KMS-11 (cell line): ENCODE data around the gene TMTC1.

ENCODE experiments used
- H2AFZ ChIP-seq: fragments of 200-600 bp; sonication (generic); 2 replicates; pipeline ENCODE4 v1.6.1; 2016; ENCODE audit warnings: antibody characterized with exemption, mixed run types, low read depth
- H3K27ac ChIP-seq: fragments of 200-600 bp; sonication (generic); 2 replicates; pipeline ENCODE4 v1.6.1; 2016; ENCODE audit warnings: mild to moderate bottlenecking, mixed run types
- H3K27me3 ChIP-seq: fragments of 200-600 bp; sonication (generic); 2 replicates; pipeline ENCODE4 v1.6.1; 2017; ENCODE audit warnings: mild to moderate bottlenecking, low read depth, mixed run types, moderate library complexity; ENCODE audit not compliant: insufficient read depth
- H3K36me3 ChIP-seq: fragments of 200-600 bp; sonication (generic); 2 replicates; pipeline ENCODE4 v1.6.1; 2017; ENCODE audit warnings: mild to moderate bottlenecking, mixed run types; ENCODE audit not compliant: insufficient read depth
- H3K4me1 ChIP-seq: fragments of 200-600 bp; sonication (generic); 2 replicates; pipeline ENCODE4 v1.6.1; 2016; ENCODE audit warnings: mild to moderate bottlenecking, low read depth, mixed run types; ENCODE audit not compliant: poor library complexity, severe bottlenecking
- H3K4me2 ChIP-seq: fragments of 200-600 bp; sonication (generic); 2 replicates; pipeline ENCODE4 v1.7.0; 2016; ENCODE audit warnings: mild to moderate bottlenecking, mixed run types
- H3K4me3 ChIP-seq: fragments of 200-600 bp; sonication (generic); IDR thresholded peaks from 2 replicates; pipeline ENCODE4 v1.6.1; 2017; ENCODE audit warnings: low read depth, low read length, mixed read lengths; ENCODE audit not compliant: insufficient read depth
- H3K79me2 ChIP-seq: fragments of 200-600 bp; sonication (generic); 2 replicates; pipeline ENCODE4 v1.6.1; 2016; ENCODE audit warnings: low read depth, mixed run types; ENCODE audit not compliant: insufficient read depth
- H3K9ac ChIP-seq: fragments of 200-600 bp; sonication (generic); 2 replicates; pipeline ENCODE4 v1.6.1; 2016; ENCODE audit warnings: mild to moderate bottlenecking, mixed run types
- H4K20me1 ChIP-seq: fragments of 200-600 bp; sonication (generic); 2 replicates; pipeline ENCODE4 v1.6.1; 2016; ENCODE audit warnings: mild to moderate bottlenecking, mixed run types; ENCODE audit not compliant: insufficient read depth
- CTCF ChIP-seq: fragments of 200-600 bp; sonication (generic); conservative IDR thresholded peaks from 2 replicates; pipeline ENCODE4 v1.6.1; 2017; ENCODE audit warnings: low read depth, mild to moderate bottlenecking, antibody characterized with exemption, low read length, moderate library complexity, mixed read lengths

Gene TMTC1

GRCh38 chr12:29719381-29719780 is 64.4 kb downstream of the TMTC1 start:
- Histone ChIP-seq H3K36me3 (no peaks in the 10 kb centered on the region), H3K27me3 (no peaks in the 10 kb centered on the region), H3K4me2 (no peak overlapping the region), H3K27ac (no peak overlapping the region), H4K20me1 (no peaks in the 10 kb centered on the region), H3K9ac (no peak overlapping the region), H3K79me2 (no peaks in the 10 kb centered on the region), H2AFZ (no peak overlapping the region), H3K4me3 (no peak overlapping the region), H3K4me1 (peaks cover 10% of the 10 kb centered on the region)
- TF ChIP-seq CTCF, result no peak

DNA sequence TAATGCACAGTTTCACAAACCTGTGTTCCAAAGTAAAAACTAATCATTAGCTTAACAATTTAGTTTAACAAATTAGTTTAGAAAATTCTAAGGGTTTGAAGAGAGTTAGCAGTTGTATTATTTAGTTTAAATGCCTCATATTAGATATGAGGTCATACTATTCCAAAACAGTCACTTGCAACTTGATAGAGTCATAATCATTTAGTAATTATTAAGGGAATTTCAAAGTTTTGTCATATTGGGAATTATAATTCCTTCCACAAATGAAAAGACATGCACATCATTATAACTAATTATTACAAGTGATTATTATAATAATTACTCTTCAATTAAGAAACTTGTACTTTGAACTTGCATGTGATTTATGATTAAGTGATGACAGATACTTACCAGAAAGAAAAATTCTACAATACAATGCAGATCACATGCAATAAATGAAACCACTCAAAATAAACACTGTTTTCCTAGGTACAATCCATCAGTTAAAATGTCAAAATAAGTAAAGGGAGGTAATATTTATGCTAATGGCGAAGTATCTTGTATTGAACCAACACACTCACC is 66.1 kb downstream of the TMTC1 start:
- Histone ChIP-seq H4K20me1 (no peaks in the 10 kb centered on the region), H3K27me3 (no peaks in the 10 kb centered on the region), H3K36me3 (no peaks in the 10 kb centered on the region), H3K4me2 (no peak overlapping the region), H3K4me3 (no peak overlapping the region), H3K79me2 (no peaks in the 10 kb centered on the region), H2AFZ (no peak overlapping the region), H3K27ac (no peak overlapping the region), H3K4me1 (peaks cover 10% of the 10 kb centered on the region), H3K9ac (no peak overlapping the region)
- TF ChIP-seq CTCF, result no peak

DNA sequence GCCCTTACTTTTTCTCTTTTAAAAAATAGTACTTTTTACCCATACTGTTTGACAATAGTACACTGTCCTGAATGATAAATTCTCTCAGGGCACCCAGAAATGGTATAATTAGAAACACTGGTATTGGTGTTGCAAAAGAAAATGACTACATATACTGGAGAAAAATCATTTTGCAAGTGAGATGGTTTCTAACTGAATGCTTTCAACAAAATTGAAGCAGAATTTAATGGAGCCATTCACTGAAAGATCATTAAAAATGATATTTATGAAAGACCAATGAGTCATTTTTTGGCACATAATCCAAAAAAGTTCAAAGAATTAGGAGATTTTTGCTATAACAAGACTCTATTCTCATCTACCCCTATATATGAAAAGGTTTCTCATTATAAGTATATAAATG is 68.8 kb downstream of the TMTC1 start:
- no peaks in the 10 kb centered on the region for H3K36me3 ChIP-seq
- no peaks in the 10 kb centered on the region for H4K20me1 ChIP-seq
- no peak overlapping the region for H3K27ac ChIP-seq
- H3K79me2 ChIP-seq, result no peaks in the 10 kb centered on the region
- no peaks in the 10 kb centered on the region for H3K27me3 ChIP-seq
- H3K4me1 ChIP-seq, result peaks cover 10% of the 10 kb centered on the region
- no peak for TF ChIP-seq CTCF
- no peak overlapping the region for H3K4me3 ChIP-seq
- no peak overlapping the region for H3K4me2 ChIP-seq
- H3K9ac ChIP-seq, result no peak overlapping the region
- no peak overlapping the region for H2AFZ ChIP-seq

- no peak overlapping the region for H3K4me2 ChIP-seq
- no peak for TF ChIP-seq CTCF
- no peak overlapping the region for H3K4me3 ChIP-seq
- no peaks in the 10 kb centered on the region for H3K79me2 ChIP-seq
- H3K27ac ChIP-seq, result no peak overlapping the region
- no peak overlapping the region for H2AFZ ChIP-seq
- H3K9ac ChIP-seq, result no peak overlapping the region
- H4K20me1 ChIP-seq, result no peaks in the 10 kb centered on the region
- H3K4me1 ChIP-seq, result peaks cover 10% of the 10 kb centered on the region
- H3K27me3 ChIP-seq, result no peaks in the 10 kb centered on the region
- no peaks in the 10 kb centered on the region for H3K36me3 ChIP-seq
Observed at GRCh38 chr12:29713729-29714128, 70.0 kb downstream of the TMTC1 start.
